Stimulated activated naive CD4-positive, alpha-beta T cell treated with Interleukin-2 at 50 U/mL for 16 hours (primary cell): Measurements from ENCODE around the gene ATG2A.

Experiments
- DNase-seq: peaks from one replicate; lab custom pipeline; 2025; lab: John Stamatoyannopoulos, UW

ATG2A gene

DNA sequence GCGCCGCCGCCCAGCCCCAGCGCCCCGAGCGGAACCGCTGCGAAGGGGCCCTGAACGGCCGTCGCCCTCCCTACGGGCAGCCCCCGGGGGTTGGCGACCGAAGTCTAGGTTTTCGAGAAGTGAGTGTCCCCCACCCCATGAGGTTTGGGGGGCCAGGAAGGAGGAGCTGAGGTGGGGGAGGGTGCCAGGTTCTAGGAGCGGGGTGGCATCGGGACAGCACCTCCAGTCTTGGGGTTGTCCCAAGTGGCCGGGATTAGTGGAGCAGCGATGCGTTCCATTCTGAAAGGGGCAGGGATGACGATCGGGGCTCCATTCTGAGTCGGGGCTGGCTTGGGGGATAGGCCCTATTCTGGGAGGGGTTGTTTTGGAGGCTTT lies 7.9 kb upstream of the ATG2A start:
- DNase-seq, result no peak

DNA sequence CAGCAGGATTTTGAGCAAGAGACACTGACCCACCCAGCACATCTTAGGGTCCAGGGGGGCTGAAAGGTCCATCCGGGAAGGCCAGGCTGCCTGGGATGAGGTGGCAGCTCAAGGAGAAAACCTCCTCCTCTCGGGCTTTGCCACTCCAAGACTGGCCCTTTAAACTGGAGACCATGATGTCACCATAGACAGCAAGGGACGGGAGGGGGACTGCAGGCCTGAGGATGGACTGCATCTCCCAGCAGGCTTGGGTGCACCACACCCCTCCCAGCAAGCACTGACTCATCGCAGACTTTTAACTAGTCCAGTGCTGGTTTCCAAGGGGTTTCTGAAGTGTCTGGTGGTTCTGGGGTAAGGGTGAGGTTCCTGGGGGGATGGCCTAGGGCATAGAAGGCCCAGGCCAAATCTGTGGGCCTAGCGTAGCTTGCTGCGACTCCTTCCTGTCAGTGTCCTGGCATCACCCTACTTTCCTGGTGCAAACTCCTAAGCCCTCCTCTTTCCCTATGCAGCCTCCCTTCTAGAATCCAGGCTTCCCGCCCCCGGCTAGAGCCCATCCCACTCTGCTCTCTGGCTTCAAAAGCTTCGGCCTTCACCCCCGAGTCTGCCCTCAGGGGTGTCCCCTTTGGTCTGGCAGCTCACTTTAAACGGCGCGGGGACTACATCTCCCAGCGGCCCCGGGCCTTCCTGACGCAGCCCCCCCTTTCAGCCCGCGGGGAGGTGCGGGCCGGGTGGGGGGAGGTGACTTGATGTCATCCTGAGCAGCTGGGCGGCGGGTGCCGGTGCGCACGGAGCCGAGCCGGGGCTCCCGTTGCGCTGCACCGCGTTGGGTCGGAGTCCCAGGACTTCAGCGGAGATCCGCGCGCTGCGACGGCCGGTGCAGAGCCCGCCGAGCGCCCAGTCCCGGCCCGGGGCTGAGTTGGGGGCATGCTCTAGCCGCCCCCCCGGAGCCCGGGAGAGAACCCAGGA lies 7.2 kb upstream of the ATG2A start, which contains the start of gene PPP2R5B:
TSS of gene PPP2R5B (plus strand) at position 746 of the 966 bp plus-strand sequence. CDS start 1,046 bp downstream, outside the sequence.
- peak; percentile 91 for DNase-seq

DNA sequence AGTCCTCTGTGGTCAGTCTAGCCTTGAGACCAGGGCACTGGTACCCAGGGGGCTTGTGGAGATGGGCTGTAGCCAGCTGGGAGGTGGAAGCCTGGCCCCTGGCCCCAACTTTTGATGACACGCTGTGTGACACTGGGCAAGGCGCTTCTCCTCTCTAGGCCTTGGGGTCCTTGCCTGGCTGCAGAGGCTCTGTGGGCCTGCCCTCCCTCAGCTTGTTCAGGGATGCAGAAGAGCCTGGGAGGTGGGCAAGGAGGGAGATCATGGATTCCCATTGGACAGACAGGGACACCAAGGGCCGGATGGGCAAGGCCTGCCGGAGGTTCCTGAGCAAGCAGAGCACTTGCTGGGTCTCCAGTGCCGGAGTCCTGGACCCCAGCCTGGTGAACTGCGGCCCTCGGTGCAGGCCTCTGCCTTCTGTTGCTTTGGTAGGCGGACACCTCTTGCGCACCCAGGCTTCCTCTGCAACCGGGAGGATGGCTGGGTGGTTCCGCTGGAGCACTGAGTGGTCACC lies 6.2 kb upstream of the ATG2A start:
- DNase-seq, result no peak

DNA sequence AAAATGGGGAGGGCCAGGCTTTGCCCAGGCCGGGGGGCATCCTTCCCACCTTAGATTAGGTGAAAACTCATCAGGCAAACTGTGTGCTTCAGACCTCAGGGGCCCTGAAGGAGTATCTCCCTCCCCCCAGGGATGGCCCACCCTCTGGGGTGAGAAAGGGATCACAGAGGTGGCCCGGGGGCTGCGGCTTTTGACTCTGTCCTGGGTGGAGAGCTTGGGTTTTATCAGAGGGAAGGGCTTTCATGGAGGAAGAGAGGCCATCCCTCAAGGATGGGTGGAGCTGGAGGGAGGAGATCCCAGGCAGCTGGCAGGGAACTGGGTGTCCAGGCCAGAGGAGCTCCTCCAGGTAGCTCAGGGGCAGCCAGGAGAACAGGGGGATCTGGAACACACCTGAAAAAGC lies 4.4 kb upstream of the ATG2A start:
- no peak for DNase-seq

DNA sequence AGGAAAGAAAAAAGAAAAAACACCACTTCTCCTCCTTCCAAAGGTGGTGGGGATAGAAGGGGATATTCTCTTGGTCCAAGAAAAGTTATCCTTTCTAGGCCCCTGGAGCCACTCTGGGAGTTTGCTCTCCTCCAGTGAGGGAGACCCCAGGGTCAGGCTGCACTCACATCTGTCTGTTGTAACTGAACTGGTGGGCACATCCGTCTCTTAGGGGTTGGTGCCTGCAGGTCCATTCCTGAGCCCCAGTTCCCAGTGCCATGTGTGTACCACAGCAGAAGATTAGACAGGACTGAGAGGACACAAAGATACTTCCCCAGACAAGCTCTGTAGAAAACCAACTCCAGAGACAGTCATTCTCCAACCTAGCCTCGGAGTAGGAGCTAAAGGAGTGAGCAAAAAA lies 3.1 kb upstream of the ATG2A start:
- DNase-seq, result no peak

DNA sequence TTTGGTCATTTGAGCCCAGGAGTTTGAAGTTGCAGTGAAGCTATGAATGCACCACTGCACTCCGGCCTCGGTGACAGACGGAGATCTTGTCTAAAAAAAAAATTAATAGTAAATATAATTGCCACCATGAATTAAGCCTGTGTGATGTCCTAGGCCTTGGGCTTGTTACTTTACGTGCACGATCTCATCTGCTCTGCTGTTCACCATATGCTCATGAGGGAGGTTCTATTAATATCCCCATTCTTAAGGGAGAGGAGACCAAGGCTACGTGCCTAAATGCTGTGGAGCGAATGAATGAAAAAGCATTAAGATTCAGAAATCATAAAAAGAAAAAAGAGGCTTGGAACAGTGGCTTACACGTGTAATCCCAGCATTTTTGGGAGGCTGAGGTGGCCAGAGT lies 2.6 kb upstream of the ATG2A start:
- DNase-seq, result no peak

DNA sequence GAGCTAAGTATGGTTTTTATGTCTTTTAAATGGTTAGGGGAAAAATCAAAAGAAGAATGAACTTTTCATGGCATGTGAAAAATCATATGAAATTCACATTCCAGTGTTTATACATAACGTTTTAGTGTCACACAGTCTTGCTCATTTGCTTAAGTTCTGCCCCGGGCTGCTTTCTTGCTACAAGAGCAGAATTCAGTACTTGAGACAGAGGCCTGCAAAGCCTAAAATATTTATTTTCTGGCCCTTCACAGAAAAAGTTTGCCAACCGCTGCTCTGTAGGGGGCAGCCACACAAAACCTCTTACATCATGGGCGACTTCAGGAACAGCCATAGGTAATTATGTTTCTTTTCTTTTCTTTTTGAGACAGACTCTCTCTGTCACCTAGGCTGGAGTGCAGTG lies 1.0 kb upstream of the ATG2A start:
- DNase-seq, result no peak

DNA sequence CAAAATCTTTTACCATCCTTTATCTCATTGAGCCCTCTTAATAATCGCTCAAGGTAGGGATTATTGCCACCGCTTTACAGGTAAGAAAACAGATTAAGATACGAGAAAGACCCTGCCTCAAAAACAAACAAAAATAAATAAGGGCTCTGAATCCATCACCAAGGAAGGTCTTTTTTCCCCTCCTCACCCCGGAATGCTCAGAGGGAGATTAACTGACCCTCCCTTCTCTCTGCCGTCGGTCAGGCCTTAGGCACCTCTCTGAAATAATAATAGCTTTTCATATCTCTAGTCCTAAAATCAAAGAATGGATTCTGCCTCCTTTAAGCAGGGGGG lies 620 bp upstream of the ATG2A start:
- DNase-seq, result no peak

DNA sequence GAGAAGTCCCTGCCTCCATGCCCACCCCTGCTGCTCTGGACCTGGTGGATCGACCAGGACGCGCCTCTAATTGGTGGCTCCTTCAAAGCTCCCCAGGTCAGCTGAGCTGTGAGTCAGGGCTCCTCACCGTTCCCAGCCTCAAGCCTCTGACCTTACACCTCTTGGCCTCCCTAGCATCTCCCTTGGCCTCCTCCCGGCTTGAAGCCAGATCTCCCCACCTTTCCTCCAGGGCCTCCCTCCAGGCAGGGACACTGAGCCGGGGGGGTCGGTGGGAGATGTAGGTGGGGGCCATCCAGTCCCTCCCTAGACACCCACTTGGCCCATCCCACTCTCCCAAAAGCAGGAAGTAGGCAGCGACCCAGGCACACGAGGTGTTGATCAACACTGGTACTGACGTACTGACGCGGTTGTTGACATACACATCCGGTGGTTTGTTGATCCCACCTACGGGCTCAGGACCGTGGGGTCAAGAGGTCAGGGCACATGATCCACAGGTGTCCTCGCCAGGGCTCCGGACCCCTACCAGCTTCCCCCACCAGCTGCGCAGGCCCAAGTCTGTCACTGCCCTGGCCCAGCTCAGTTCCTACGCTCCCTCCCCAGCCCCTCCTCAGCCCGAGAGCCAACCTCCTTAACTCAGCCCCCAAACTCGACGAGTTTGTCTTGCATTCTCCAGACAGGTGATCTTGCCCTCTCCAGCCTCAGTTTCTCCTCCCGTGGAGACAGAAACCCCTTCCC lies 802 bp downstream of the ATG2A start:
- peak; percentile 3 for DNase-seq

DNA sequence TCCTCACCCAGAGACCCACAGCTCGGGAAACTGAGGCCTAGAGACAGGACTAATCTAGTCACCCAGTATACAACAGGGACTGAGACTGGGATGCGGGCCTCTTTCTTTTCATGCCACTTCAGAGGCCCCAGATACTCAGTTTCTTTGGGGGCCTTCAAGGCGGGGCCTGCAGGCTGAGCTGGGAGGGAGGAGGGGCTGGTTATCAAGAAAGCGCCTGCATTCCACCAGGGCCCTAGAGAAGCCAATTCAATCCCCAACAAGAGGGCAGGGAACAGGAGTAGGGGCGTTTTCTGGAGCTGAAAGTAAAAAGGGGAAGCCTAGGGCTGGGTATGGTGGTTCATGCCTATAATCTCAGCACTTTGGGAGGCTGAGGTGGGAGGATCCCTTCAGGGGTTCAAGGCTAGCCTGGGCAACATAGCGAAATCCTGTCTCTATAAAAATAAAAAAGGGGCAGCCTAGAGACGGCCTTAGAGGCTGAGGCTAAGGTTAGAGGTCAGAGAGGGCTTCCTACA lies 1.6 kb downstream of the ATG2A start:
- no peak for DNase-seq

DNA sequence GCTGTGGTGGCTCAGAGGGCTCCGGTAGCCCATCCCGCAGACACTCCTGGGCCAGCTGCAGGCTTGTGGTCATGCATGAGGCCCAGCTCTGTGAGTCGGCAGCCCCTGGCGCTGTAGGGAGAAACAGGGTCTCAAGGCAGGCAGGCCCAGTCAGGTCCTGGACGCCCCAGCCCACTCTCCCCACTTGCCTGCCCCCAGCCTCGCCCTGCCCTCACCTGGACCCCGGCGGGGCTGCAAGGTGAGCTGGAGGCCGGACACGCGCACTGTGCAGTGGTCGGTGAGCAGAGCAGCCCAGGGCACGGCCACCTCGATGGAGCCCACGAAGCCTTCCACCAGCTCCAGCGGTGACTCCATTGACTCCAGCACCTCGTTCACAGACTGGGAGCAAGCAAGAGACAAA lies 2.9 kb downstream of the ATG2A start:
- DNase-seq, result no peak

DNA sequence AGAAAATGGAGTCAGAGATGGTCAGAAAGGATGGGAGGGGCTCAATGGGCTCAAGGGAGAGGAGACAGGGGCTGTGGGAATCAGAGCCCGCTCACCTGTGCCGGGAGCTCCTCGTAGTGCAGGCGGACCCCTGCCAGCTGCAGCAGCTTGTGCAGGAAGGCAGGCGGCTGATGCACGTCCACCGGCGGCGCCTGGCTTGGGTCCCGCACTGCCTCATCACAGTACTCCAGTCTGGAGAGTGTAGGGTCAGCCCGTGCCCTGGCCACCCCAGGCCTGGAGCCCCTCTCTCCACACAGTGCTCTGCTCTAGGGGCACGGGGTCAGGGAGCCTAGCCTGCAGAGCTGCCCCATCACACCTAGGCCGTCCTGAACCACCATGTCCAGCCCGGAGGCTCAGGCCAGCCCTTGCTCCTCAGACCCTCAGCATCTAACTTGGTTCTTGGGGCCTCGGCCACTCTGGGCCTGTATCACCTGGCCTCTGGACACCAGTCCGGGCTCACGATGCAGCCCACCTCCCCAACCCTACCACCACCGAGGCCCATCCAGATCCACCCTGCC lies 3.8 kb downstream of the ATG2A start:
- no peak for DNase-seq

DNA sequence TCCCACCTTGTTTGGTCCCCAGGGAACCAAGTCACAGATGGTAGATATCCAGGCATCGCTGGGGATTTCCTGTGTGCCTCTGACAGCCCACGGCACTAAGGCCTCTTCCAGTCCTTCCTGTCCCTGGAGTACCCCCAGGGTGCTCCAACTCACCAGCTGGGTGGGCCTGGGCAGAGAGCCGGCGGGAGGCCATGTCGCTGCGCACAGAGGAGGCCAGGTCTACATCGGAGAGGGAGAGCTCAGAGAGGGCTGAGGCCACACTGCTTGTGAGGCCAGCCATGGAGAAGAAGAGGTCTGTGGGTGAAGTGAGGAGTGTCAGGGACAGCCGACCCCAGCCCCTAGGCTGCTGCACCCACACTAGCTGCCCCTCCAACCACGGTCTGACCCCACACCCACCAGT lies 5.3 kb downstream of the ATG2A start:
- no peak for DNase-seq

DNA sequence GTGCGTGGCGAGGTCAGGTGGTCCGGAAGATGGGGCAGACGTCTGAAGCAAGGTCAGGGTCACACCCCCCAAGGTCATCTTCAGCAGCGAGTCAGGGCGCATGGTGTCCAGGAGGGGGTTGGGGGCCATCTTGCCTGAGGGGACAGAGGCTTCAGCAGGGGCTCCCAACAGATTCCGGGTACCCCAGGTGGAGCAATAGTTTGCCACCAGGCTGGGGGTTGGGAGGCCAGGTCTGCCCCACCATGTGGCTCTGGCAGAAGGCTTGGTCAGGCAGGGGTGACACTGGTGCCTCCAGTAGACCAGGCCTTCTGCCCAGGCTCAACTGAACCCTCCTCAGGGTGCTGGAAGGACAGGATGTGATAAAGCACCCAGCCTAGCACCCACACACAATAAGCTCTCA lies 5.9 kb downstream of the ATG2A start:
- DNase-seq, result no peak

DNA sequence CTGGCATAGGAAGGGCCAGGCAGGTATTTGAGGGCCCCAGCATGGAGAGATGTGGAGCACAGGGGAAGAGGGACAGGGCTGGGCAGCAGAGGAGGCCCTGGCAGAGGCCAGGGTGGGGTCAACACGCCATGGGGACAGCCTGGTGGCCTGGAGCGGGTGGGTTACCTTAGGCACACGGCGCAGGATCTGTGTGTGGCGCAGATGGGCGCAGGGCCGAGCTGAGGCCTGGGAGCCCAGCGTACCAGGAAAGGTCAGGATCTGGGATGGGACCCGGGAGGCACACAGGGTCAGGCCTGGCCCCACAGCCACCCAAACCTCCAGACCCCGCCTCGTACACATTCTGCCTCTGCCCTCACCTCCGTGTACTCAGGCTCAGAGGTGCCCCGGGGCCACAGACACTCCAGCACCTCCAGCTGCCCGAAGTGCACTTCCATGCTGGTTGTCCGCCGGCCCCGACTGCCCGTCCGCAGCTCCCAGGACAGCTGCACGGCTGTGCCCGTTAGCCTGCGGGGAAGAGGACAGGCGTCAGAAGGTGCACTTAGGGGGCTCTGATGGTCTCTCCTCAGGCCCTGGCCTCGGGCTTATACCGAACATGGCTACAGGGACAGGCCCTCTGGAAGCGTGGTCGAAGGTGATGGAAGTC lies 6.4 kb downstream of the ATG2A start:
- no peak for DNase-seq

DNA sequence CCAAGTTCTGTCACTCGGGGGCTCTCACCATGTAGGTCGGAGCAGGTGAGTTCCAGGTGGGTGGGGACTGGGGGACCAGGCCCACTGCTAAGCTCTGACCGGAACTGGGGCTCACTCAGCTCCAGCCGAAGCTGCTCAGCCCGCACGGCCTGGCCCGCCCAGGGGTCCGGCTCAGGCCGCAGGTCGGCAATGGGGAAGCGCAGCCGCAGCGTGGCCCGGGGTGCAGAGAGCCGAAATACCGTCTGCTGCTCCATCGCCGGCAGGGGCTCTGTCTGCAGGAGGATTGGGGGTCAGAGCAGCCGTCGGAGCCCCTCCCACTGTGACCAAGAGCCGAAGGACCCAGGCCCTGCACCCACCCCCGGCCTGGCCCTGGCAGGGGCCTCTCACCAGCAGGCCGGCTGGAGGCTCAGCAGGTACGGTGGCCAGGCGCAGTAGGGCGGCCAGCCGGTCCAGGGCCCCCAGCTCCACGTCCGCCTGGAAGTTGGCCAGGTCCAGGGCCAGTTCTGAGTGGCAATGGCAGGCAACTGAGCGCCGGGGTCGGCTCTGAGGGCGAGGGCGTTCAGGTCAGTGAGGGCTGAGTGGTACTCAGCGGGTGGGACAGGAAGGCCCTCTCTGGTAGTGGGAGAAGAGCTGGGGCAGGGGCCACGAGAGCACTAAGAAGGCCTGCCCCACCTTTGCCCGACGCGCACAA lies 7.2 kb downstream of the ATG2A start:
- no peak for DNase-seq

DNA sequence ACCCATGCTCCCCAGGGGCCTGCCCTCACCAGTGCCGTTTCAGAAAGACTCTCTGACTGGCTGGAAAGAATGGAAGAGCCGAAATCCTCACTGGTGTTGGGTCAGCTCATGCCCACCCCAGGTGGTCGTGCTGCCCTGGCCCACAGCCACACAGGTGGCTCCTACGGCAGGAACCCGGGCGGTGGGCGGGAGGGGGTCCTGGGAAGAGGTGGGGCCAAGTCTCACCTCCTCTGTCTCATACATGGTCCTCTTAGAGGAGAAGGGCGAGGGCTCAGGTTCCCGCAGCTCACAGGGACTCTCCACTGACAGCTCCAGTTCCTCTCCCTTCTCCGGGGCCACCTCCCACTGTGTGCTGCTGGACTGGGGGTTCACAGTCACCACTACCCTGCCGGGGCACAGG lies 8.2 kb downstream of the ATG2A start:
- no peak for DNase-seq

DNA sequence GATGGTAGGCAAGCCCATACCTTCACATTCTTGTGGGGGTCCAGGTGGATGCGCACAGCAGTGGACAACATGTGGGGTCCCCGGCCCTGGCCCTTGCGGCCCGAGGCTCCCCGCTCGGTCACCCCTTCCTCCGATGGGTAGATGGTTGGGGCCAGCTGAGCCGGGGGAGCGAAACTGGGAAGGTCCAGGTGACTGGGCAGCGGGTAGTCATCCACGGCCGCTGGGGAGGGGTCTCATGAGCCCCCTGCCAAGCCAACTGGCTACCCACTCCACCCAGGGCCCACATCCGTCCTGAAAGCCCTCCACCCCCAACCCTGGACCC lies 10.7 kb downstream of the ATG2A start:
- no peak for DNase-seq

DNA sequence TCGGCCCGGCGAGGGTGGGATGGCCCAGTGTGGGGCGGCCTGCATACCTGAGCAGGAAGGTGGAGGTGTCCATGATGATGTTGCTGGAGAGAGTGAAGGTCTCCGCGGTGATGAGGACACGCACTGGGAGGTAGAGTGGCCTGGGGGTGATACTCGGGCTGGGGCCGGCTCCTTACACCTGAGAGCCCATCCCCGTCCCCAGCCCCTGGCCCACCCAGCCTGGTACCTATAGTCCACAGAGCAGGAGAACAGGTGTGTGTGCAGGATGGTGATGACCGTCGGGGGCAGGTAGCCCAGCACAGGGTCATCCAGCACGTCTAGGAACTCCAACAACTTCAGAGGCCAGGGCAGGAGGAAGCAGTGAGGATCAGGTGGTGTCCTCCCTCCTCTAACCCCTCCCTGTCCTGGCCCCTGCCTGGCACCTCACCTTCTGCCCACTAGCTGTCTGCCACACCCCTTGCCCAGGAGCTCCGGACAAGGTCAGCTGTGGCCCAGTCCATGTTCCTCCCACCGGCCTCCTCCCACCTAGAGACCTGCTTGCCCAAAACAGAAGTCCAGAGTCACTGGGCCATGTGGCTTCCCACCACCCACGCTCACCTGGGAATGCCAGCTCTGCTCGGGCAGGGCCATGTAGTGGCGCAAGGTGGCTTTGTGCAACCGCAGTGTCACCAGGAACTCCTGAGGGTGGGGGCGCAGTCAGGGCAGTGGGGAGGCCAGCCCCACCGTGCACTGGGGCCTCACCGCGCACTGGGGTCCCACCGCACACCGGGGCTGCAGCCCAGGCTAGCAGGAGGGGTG lies 11.3 kb downstream of the ATG2A start:
- DNase-seq, result no peak

DNA sequence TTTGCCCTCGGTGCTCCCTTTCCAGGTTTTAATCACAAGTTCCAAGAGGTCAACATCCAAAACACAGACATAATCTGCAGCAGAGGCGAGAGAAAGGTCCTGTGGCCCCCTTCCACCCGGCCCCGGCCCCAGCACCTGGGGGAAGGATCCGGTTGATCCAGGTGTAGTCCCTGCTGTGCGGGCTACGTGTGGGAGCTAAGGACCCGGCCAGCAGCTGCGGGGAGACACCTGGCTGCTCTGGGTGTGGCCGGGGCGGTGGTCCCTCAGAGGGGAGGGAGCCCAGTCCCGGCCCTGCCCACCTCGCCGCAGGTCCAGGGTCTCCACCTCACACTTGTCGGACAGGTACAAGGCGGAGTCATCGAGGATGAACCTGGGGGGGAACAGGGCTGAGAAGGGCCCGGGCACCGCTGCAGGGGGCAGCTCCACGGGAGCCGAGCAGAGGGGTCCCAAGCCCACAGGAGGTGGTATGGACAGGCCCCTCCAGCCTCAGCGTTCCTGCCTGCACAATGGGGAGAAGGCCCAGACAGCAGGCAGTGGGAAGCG lies 13.6 kb downstream of the ATG2A start:
- no peak for DNase-seq
